Upper lobe of left lung (tissue), 6 donors: Measurements from ENCODE around the gene TOP1. TPM values are rescaled to one million over a fixed set of nuclear protein-coding genes. Genes with fewer than 3 reads are reported as not detected.

Experiments used
- ATAC-seq, 2 donors: fragments of 200-7000 bp; cut with Tn5 transposase; one replicate each; pipeline ENCODE4 v1.9.1; 2022; ENCODE audit warnings: mild to moderate bottlenecking in 2 of 2, moderate library complexity in 2 of 2; ENCODE audit not compliant: low FRiP score in 2 of 2
- DNase-seq, 2 donors: peaks; one replicate each; pipeline ENCODE4 v3.0.0-alpha.2; 2019 to 2020
- H3K27ac ChIP-seq, 4 donors: fragments of 200-600 bp; sonication (generic); one replicate each; pipeline ENCODE4 v1.5.1; 2016 to 2019
- H3K27me3 ChIP-seq, 4 donors: fragments of 200-600 bp; sonication (generic); one replicate each; pipeline ENCODE4 v1.5.1; 2017 to 2019
- H3K36me3 ChIP-seq, 4 donors: fragments of 200-600 bp; sonication (generic); one replicate each; pipeline ENCODE4 v1.5.1; 2016 to 2019
- H3K4me1 ChIP-seq, 4 donors: fragments of 200-600 bp; sonication (generic); one replicate each; pipeline ENCODE4 v1.5.1; 2018 to 2019
- H3K4me3 ChIP-seq, 4 donors: fragments of 200-600 bp; sonication (generic); one replicate each; pipeline ENCODE4 v1.5.1; 2017 to 2019; ENCODE audit warnings: mild to moderate bottlenecking in 2 of 4, moderate library complexity in 1 of 4
- H3K9me3 ChIP-seq, 4 donors: fragments of 200-600 bp; sonication (generic); one replicate each; pipeline ENCODE4 v1.5.1; 2018 to 2019
- EP300 ChIP-seq, 4 donors: sonication (generic); formaldehyde crosslinking; IDR thresholded peaks; one replicate each; pipeline ENCODE4 v1.5.1; 2017; ENCODE audit warnings: antibody characterized with exemption in 4 of 4, control low read depth in 2 of 4
- POLR2A ChIP-seq, 4 donors: fragments of 450-650 bp; IDR thresholded peaks; one replicate each; pipeline ENCODE4 v1.5.1; 2016 to 2017; ENCODE audit warnings: antibody characterized with exemption in 4 of 4, mild to moderate bottlenecking in 2 of 4
- POLR2AphosphoS5 ChIP-seq, 2 donors: sonication (generic); formaldehyde crosslinking; IDR thresholded peaks; one replicate each; pipeline ENCODE4 v1.5.1; 2017; ENCODE audit warnings: antibody characterized with exemption in 2 of 2
- WGBS, 2 donors: methylation state at CpG; one replicate each; pipeline ENCODE4 v1.1.5; 2017 to 2018; 5-methylcytosine and 5-hydroxymethylcytosine counted together
- total RNA-seq, 6 donors: library from RNA; depleted of rRNA in 4 of 6; stranded (reverse); fragments of >200 nt in 4 of 6; gene quantifications; one replicate each; pipeline versions ENCODE4 v1.1.0 to v1.2.1, GENCODE V29; 2016 to 2021
- TF ChIP-seq, protein P1 (sequence below), 6 experiments: fragments of 450-650 bp in 4 of 6; fragments of 200-600 bp in 2 of 6; sonication (generic) in 2 of 6; IDR thresholded peaks; one replicate each; pipeline ENCODE4 v1.5.1; 2016 to 2019; ENCODE audit warnings: antibody characterized with exemption in 6 of 6
- donor health status: DM: no; HTN: no; CAD: no; lungs with moderate emphysema.
- donor health status: DM: no; HTN: yes; CAD: no; lungs with severe emphysema.

TOP1 gene
- total RNA-seq, 6 donors from 2014 or later: 39.8 to 94.2 (median 49.0) TPM

DNA sequence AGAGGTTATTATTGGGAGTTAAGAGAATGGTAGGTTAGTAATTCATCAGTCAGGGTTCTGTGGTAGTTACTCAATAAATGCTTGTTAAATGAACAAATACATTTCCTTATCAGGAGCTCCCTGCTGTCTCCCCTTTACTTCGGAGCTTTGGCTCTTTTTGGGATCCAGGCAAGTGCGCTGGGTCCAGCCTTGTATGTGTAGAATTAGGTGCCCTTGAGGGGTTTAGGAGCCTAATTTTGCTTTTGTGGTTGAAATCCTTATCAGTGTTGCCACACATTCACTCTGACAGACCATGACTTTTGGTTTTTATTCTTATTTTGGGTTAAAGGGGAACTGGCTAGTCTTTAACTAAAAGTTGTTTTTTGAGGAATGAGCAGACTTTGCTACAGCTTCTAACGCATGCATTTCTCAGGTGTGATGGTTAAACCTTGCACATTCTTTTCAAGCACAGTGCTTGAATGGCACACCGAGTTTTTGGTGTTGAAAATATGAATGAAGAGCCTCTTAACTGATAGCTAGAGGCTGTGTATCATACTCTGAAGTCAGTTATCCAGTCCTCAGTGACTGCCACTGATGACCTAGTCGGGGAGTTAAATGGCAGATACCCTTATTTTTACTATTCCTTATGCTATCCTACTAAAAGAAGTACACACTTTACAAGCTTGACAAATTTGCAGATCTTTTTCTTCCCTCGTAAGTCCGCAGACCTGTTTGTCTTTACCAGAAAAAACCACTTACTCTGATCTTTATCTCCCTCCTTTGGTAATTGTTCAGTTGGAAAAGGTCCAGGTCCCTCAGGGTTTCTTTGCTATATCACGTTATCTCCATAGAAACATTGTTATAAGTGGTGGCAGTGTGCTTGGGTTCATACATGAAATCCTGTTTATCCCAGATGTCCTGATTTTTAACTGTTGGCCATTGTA is 58.0 kb downstream of the TOP1 start:
- no peak for ATAC-seq
- DNase-seq: no peak
- H3K4me3 ChIP-seq: no peak overlapping the region
- TF ChIP-seq EP300 (IDR thresholded peaks at IDR 0.05): no peak
- TF ChIP-seq POLR2AphosphoS5 (IDR thresholded peaks at IDR 0.05): no peak
- TF ChIP-seq, protein P1, sequence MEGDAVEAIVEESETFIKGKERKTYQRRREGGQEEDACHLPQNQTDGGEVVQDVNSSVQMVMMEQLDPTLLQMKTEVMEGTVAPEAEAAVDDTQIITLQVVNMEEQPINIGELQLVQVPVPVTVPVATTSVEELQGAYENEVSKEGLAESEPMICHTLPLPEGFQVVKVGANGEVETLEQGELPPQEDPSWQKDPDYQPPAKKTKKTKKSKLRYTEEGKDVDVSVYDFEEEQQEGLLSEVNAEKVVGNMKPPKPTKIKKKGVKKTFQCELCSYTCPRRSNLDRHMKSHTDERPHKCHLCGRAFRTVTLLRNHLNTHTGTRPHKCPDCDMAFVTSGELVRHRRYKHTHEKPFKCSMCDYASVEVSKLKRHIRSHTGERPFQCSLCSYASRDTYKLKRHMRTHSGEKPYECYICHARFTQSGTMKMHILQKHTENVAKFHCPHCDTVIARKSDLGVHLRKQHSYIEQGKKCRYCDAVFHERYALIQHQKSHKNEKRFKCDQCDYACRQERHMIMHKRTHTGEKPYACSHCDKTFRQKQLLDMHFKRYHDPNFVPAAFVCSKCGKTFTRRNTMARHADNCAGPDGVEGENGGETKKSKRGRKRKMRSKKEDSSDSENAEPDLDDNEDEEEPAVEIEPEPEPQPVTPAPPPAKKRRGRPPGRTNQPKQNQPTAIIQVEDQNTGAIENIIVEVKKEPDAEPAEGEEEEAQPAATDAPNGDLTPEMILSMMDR (IDR thresholded peaks at IDR 0.05): no peak
- no peaks in the 10 kb centered on the region for H3K9me3 ChIP-seq
- 42 to 44% methylated on average over 8 of the region's 8 CpGs for WGBS, 2 donors
- peaks cover 0 to 17% (median 13%) of the 10 kb centered on the region in 4 donors for H3K4me1 ChIP-seq
- H3K27me3 ChIP-seq: no peaks in the 10 kb centered on the region
- H3K36me3 ChIP-seq: peaks cover 0 to 68% (median 24%) of the 10 kb centered on the region in 4 donors
- peak overlapping the region in 3 of 4 donors; percentile 1 to 18 (median 13) for H3K27ac ChIP-seq

DNA sequence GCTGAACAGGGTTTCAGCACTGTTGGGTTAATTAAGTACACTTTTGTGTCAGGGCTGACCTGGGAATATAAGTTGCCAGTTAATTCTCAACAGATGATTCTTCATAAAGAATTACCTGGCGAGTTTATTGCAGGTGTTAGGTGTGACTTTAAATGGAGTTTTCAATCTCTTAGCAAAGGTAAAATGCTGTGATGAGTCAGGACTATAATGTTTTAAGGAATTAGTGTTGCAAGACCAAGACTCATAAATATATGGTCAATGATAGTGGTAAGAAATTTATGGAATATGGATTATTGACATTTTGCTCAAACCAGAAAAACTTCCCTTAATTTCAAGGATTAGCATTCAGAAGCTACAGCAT is 58.7 kb downstream of the TOP1 start:
- H3K36me3 ChIP-seq: peaks cover 0 to 68% (median 21%) of the 10 kb centered on the region in 4 donors
- H3K4me3 ChIP-seq: no peak overlapping the region
- DNase-seq (no peak), ATAC-seq (no peak)
- TF ChIP-seq POLR2AphosphoS5 (IDR thresholded peaks at IDR 0.05): no peak
- TF ChIP-seq, protein P1 (IDR thresholded peaks at IDR 0.05): no peak
- TF ChIP-seq POLR2A (IDR thresholded peaks at IDR 0.05): no peak
- no peak for TF ChIP-seq EP300 (IDR thresholded peaks at IDR 0.05)
- H3K27me3 ChIP-seq: no peaks in the 10 kb centered on the region
- H3K9me3 ChIP-seq: no peaks in the 10 kb centered on the region
- WGBS, 2 donors: 76 to 78% methylated on average over 1 of the region's 1 CpG
- peak overlapping the region in 2 of 4 donors; percentile 1 to 18 for H3K27ac ChIP-seq
- H3K4me1 ChIP-seq: peaks cover 0 to 17% (median 13%) of the 10 kb centered on the region in 4 donors

DNA sequence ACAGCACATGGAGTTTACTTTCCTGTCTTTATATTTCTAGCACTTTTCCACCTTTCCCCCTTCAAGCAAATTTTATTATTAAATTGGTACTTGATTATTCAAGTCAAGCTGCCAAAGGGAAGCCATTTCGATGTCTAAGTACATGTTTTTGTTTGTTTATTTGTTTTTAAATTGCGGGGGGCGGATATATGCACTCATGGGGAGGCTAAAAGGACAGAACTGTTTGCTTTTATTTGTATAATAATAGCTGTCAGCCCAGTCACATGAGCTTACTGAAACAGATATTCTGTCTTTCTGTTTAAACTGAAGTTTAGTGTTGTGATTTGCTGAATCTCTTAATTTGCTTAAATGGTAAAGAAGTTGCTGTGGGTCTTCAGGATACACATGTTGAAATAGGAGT is 59.2 kb downstream of the TOP1 start:
- no peak for DNase-seq
- Histone ChIP-seq H3K4me1 (peaks cover 0 to 17% (median 13%) of the 10 kb centered on the region in 4 donors), H3K36me3 (peaks cover 0 to 68% (median 22%) of the 10 kb centered on the region in 4 donors), H3K4me3 (no peak overlapping the region), H3K27me3 (no peaks in the 10 kb centered on the region), H3K27ac (no peak overlapping the region), H3K9me3 (no peaks in the 10 kb centered on the region)
- ATAC-seq: no peak
- WGBS, 2 donors: 73 to 81% methylated on average over 3 of the region's 3 CpGs
- TF ChIP-seq EP300 (IDR thresholded peaks at IDR 0.05) (no peak), POLR2A (IDR thresholded peaks at IDR 0.05) (no peak), POLR2AphosphoS5 (IDR thresholded peaks at IDR 0.05) (no peak)
- TF ChIP-seq, protein P1 (IDR thresholded peaks at IDR 0.05): no peak

DNA sequence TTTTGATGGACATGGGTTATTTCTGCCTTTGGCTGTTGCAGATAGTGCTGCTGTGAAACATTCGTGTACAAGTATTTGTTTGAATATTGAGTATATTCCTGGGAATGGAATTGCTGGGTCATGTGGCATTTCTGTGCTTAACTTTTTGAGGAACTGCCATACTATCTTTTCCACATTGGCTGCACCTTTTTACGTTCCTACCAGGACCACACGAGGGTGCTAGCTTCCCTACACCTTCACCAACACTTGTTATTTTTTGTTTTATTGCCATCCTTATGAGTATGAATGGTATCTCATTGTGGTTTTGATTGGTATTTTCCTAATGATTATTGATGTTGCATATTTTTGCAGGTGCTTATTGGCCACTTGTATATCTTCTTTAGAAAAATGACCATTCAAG is 60.9 kb downstream of the TOP1 start:
- 91 to 93% methylated on average over 3 of the region's 3 CpGs for WGBS, 2 donors
- Histone ChIP-seq H3K4me1 (peaks cover 0 to 17% (median 13%) of the 10 kb centered on the region in 4 donors), H3K4me3 (no peak overlapping the region), H3K36me3 (peaks cover 0 to 69% (median 30%) of the 10 kb centered on the region in 4 donors), H3K9me3 (no peaks in the 10 kb centered on the region), H3K27ac (no peak overlapping the region), H3K27me3 (no peaks in the 10 kb centered on the region)
- DNase-seq: no peak
- no peak for ATAC-seq
- TF ChIP-seq, protein P1 (IDR thresholded peaks at IDR 0.05): no peak
- TF ChIP-seq POLR2AphosphoS5 (IDR thresholded peaks at IDR 0.05) (no peak), POLR2A (IDR thresholded peaks at IDR 0.05) (no peak), EP300 (IDR thresholded peaks at IDR 0.05) (no peak)
